GM12872 (cell line): ENCODE measurements around the gene LAMA2.

ENCODE experiments used
- TF ChIP-seq, protein P1 (sequence below): IDR thresholded peaks from 3 replicates; pipeline ENCODE4 v1.5.1; 2011; ENCODE audit warnings: low read depth, mild to moderate bottlenecking, low read length, moderate library complexity; ENCODE audit not compliant: insufficient read depth

The LAMA2 gene

DNA sequence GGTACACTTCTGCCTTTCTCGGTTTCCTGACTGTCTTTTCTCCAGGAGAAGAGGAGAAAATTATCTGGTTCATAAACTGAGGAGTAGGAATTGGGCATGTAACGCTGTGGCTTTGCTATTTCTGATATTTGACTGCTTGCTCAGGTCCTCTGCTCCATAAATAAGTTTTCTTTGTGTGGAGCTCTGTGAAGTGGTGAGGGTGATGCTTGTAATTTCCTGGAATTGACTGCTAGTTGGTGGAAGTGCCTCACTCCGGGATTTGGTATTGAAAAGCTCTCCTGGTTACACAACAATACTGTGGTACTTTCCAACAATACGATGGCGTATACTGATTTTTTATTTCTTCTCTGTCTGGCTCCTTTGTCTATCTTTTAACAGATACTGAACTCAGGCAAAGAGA, 25.1 kb upstream of the LAMA2 start:
- TF ChIP-seq, protein P1, sequence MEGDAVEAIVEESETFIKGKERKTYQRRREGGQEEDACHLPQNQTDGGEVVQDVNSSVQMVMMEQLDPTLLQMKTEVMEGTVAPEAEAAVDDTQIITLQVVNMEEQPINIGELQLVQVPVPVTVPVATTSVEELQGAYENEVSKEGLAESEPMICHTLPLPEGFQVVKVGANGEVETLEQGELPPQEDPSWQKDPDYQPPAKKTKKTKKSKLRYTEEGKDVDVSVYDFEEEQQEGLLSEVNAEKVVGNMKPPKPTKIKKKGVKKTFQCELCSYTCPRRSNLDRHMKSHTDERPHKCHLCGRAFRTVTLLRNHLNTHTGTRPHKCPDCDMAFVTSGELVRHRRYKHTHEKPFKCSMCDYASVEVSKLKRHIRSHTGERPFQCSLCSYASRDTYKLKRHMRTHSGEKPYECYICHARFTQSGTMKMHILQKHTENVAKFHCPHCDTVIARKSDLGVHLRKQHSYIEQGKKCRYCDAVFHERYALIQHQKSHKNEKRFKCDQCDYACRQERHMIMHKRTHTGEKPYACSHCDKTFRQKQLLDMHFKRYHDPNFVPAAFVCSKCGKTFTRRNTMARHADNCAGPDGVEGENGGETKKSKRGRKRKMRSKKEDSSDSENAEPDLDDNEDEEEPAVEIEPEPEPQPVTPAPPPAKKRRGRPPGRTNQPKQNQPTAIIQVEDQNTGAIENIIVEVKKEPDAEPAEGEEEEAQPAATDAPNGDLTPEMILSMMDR = no peak

DNA sequence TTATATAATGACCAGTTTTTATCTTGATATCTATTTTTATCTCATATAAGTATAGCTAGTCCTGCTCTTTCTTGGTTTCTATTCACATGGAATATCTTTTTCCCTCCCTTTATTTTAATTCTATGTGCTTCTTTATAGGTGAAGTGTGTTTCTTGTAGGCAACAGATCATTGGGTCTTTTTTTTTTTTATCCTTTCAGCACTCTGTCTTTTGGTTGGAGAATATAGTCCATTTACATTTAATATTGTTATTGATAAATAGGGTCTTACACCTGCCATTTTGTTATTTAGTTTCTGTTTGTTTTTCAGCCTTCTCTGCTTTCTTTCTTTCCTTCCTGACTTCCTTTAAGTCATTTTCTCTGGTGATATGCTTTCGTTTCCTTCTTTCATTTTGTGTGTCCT, 22.2 kb upstream of the LAMA2 start:
- TF ChIP-seq, protein P1 = no peak

DNA sequence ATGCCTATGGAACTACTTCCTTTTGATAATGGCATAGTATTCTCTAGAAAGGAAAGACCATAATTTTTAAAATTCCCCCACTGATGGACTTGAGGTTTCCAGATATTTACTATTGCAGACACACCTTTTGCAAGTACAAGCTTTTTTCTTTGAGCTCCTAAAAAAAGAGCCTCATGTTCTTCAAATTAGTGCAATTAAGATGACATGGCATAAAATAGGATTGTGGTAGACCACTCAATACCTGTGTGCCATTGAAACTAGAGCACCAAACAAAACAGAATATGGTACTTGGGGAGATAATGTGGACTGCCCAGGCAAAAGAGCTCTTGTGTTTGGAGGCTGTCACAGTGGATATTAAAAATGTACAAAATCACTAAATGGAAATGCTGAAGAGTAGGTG, 19.0 kb upstream of the LAMA2 start:
- TF ChIP-seq, protein P1 = no peak

DNA sequence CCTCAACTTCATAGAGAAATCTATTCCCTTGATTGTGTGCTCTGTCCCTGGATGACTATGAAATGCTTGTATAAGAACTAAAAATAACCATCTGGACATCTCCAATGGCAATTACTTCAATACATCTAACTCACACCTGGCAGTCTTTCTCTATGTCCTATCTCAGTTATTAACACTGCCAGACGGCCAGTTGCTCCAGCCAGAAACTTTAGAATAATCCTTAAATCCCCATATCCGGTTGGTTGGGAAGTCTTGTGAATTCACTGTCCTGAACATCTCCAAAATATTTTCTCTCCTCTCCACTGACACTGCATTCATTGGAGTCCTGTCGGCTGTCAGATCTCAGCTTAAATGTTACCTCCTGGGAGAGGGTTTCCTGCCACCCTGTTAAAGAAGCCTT, 12.2 kb upstream of the LAMA2 start:
- TF ChIP-seq, protein P1 = no peak

DNA sequence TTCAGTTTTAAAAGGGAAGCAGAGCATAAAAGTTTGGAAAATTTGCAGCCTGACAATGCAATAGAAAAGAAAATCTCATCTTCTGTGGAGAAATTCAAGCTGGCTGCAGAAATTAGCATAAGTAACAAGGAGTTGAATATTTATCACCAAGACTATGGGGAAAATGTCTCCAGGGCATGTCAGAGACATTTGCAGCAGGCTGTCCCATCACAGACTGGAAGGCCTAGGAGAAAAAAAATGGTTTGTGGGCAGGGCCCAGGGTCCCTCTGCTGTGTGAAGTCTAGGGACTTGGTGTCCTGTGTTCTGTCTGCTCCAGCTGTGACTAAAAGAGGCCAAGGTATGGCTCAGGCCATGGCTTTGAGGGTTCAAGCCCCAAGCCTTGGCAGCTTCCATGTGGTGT, 8.1 kb upstream of the LAMA2 start:
- TF ChIP-seq, protein P1 = no peak

DNA sequence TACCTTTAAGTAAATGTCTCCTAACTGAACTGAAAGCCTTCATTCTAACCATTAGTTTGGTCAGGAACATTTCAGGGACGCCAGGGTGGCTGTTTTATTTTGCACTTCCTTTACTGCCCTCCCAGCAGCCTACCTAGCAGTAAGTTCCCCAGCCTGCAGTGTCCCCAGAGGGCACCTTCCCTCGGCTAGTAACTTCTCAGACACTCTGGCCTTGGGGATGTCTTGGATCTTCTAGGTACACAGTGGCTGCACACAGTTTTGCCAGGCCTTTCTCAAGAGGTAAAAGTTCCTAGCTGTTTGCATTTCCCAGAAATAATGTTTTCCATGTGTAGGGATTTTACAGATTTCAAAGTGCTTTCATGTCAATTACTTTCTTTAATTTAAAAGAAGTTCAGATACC, 378 bp upstream of the LAMA2 start:
- TF ChIP-seq, protein P1 = no peak

DNA sequence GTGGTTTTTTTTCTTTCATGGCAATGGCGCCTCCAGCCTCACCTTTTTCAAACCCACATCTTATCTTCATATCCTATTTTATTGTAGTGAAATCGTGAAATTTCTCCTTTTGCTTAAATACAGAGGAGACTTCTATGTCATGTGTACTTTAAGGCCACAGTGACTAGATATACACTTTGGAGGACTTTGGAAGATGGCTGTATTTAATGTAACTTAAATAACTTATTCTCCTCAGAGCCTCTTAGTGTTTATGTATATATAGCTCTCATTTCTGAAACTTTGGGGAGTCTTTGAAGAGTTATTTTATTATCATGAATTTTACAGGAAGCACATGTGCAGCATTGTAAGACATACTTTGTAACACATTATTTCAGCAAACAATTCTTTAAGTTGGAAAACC, 968 bp downstream of the LAMA2 start:
- TF ChIP-seq, protein P1 = no peak

DNA sequence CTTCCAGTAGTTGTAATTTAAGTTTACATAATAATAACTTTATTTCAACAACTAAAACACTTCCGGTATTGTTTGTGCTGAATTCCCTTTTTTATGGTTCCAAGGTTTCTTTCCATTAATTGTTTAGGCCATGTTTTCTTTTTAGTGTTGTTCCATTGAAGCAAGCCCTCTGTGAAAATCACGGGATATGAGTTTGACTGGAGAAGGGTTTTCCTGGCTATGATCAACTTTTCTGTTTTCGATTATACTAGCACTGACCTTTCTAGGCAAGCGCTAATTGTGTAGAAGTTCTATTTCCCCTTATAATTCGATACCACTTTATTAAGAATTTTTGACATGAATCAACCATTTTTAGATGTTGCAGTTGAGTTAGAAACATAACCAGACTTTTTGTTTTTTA, 2.4 kb downstream of the LAMA2 start:
- TF ChIP-seq, protein P1 = no peak
